Measurements from ENCODE around the gene NFX1. TPM values are rescaled to one million over a fixed set of nuclear protein-coding genes. Genes with fewer than 3 reads are reported as not detected.

Gene NFX1
- total and polyA plus RNA-seq, 10 of the 15 experiments (the other 5 are each of a cell fraction or from before 2014, with no cell fraction given), result 11.9 to 45.1 (median 36.1) TPM

DNA sequence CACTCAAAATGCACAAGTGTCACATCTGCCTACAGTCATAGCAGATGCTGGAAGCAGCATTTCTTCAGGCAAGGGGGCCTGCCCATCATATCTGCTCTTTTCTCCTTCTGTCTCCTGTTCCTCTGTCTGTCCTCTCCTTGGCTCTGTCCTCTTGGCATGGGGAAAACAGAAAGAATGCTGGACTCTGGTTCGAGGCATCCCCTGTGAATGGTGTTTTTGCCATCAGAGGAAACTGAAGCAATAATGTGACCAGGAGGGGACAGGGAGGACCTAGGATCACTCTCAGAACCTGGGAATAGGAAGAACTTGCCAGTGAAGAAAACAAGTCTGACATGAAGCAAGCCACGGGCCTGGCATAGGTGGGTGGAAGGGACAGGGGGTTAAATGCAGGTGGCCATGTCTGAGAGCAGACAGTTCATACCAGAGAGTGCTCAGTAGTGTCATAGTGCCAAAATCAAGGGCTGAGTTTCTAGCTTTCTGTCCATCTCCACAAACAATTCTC lies 76.7 kb downstream of the NFX1 start:
- no peak overlapping the region for H3K27ac ChIP-seq (ENCODE audit: control insufficient read depth, insufficient read depth)
- H3K4me1 ChIP-seq (ENCODE audit: control insufficient read depth, insufficient read depth, low read length), result no peaks in the 10 kb centered on the region
- CTCF ChIA-PET, result interaction anchor here (2.1 kb wide), 1 partner anchor 8 kb away, joined by 6 read pairs; no protein-coding TSS in a partner anchor
- peaks cover 26 to 40% of the 10 kb centered on the region in 2 experiments for H3K36me3 ChIP-seq (ENCODE audit: control insufficient read depth in 2 of 2, insufficient read depth in 2 of 2, low read length in 1 of 2)
- DNase-seq (ENCODE audit: low read depth, low spot score), result no peak
- no peak overlapping the region for H3K4me2 ChIP-seq (ENCODE audit: control insufficient read depth, insufficient read depth)
- SMC1A ChIA-PET (ENCODE audit: uncharacterized antibody, unreplicated experiment), result interaction anchor here (0.9 kb wide), 1 partner anchor 57 kb away, joined by 3 read pairs; no protein-coding TSS in a partner anchor
- no peaks in the 10 kb centered on the region for H3K27me3 ChIP-seq (replicated peaks in 1 of 2; ENCODE audit: control insufficient read depth in 2 of 2, insufficient read depth in 2 of 2, low read length in 1 of 2)
- H3K9me3 ChIP-seq (replicated peaks; ENCODE audit: control insufficient read depth, insufficient read depth, low read length), result no peaks in the 10 kb centered on the region
- POLR2A ChIA-PET, result no interaction called here
- no peak overlapping the region for H2AFZ ChIP-seq (ENCODE audit: control insufficient read depth, low read depth, low read length)
- in situ Hi-C loops (cut with MboI), result no loop called here
- RAD21 ChIA-PET (ENCODE audit: unreplicated experiment), result no interaction called here
- no peak for FAIRE-seq
- no peaks in the 10 kb centered on the region for H4K20me1 ChIP-seq (ENCODE audit: control insufficient read depth, insufficient read depth)
- BruUV-seq (replicated peaks), result no TSS peak
- intact Hi-C loops (cut with micrococcal nuclease; ENCODE audit: unreplicated experiment), result no loop called here
- 68% methylated on average over 2 of the region's 2 CpGs for WGBS (ENCODE audit: insufficient coverage, insufficient replicate concordance, low lambda C conversion rate, missing lambda C conversion rate)
- no peak overlapping the region for H3K9ac ChIP-seq (ENCODE audit: control insufficient read depth, insufficient read depth, low read length)
- H3K4me3 ChIP-seq, result no peak overlapping the region
- H3K79me2 ChIP-seq (ENCODE audit: control insufficient read depth, insufficient read depth, low read length), result no peaks in the 10 kb centered on the region
- no peak for ATAC-seq
- TF ChIP-seq KDM1A (IDR thresholded peaks at IDR 0.05; ENCODE audit: borderline replicate concordance) (no peak), MYC (IDR thresholded peaks at IDR 0.05; ENCODE audit: insufficient read depth, insufficient read length, insufficient replicate concordance, low read length, severe bottlenecking) (no peak), MEF2B (IDR thresholded peaks at IDR 0.05; ENCODE audit: partially characterized antibody, poor library complexity, severe bottlenecking) (no peak), ZZZ3 (IDR thresholded peaks at IDR 0.05; ENCODE audit: control insufficient read depth, insufficient read length, low read depth) (no peak), RB1 (IDR thresholded peaks at IDR 0.05; ENCODE audit: borderline replicate concordance) (no peak), CHD4 (IDR thresholded peaks at IDR 0.05) (no peak), CREM (IDR thresholded peaks at IDR 0.05; ENCODE audit: low read depth) (no peak), HDAC6 (IDR thresholded peaks at IDR 0.05; ENCODE audit: unreplicated experiment) (no peak), NRF1 (conservative IDR thresholded peaks at IDR 0.05; ENCODE audit: low read depth, low read length) (no peak)
- TF ChIP-seq, protein P1, sequence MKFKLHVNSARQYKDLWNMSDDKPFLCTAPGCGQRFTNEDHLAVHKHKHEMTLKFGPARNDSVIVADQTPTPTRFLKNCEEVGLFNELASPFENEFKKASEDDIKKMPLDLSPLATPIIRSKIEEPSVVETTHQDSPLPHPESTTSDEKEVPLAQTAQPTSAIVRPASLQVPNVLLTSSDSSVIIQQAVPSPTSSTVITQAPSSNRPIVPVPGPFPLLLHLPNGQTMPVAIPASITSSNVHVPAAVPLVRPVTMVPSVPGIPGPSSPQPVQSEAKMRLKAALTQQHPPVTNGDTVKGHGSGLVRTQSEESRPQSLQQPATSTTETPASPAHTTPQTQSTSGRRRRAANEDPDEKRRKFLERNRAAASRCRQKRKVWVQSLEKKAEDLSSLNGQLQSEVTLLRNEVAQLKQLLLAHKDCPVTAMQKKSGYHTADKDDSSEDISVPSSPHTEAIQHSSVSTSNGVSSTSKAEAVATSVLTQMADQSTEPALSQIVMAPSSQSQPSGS (IDR thresholded peaks at IDR 0.05; ENCODE audit: low read length), result no peak

All from GM12878 (cell line).